ENCODE data around the gene DUSP15.

DUSP15 gene

GRCh38 chr20:31859266-31859997 lies 10.9 kb downstream of the DUSP15 start:
- no peak for DNase-seq

DNA sequence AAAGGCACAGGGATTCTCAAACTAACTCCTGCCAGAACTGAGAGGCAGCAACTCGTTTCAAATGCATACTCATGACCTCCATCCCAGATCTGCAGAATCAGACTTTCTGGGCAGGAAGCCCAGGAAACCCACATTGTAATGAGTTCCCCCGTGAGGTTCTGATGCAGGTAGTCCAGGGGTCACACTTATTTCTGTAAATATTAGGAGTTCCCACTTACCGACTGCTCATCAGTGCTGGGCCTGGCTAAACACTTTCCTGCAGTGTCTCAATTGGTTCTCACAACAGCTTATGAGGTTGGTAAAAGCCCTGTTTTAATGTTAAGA lies 11.6 kb downstream of the DUSP15 start:
- DNase-seq = no peak

DNA sequence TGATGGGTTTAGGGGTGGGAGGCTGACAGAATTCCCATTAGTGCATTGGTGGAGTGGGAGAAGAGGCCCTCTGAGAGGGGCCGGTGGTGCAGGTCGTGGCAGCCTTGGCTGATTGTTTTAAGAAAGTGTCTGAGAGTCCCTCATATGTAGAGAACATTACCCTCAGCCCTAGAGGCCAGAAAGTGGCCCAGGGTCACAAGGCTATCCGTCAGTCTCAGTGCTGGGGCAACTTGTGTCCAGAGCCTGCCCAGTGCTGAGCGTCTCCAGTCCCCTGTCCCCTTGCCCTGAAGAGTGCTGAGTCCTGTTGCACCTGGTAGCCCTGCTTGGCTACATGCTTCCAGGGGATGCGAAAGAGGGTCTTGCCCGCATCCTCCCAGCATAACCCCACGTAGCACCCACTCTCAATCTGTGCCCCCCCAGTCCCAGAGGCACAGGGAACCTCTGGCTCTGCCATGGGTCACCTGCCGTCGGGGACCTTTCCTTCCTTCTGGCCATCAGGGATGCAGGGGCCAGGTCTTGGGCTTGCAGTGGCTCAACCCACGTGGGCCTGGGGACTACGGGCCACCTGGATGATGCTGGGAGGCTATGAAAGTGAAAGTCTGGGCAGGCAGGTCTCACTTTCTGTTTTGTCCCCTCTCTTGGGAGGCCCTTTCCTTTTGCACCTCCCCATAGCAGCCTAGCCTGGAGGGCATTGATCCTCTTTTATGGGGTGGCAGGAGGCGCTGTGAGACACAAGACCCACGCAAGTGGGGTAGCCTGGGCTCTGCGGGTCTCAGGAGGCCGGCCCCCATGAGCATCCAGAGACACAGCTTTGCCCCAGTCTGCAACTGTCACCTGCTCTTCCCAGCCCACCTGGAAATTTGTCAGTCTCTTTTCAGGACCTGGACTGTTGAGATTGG lies 12.2 kb downstream of the DUSP15 start:
- DNase-seq = no peak

GRCh38 chr20:31856516-31856915 lies 13.8 kb downstream of the DUSP15 start:
- no peak for DNase-seq

- no peak for DNase-seq
These were observed 16.8 kb downstream of the DUSP15 start for GRCh38 chr20:31853481-31853880.

GRCh38 chr20:31851240-31851955 lies 18.9 kb downstream of the DUSP15 start:
- no peak for DNase-seq

DNA sequence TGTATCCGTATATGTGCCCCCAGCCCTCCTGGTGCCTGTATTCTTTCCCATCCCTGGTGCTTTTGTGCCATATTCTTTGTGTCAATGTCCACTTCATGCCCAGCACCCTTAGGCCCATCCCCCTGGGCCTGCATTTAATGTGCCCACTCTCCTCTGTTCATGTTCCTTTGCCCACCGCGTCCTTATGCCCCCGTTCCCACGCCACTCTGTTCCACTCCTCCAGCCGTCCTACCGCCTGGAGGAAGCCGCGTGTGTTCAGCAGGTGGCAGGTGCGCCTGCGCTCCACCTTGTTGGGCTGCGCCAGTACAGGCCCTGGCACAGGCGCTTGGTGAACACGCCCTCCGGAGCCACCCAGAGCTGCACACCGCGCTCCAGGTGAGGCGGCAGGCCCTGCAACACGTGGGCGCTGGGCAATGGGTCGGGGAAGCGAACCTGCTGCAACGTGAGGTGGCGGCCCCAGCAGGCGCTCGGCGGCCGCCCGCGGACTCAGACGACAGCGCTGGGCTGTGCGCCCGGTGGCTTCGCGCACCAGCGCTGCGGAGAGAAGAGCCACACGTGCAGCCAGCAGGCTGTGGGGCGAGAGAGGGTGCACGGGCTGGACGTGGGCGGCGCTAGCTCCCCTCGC lies 20.9 kb downstream of the DUSP15 start:
- no peak for DNase-seq

DNA sequence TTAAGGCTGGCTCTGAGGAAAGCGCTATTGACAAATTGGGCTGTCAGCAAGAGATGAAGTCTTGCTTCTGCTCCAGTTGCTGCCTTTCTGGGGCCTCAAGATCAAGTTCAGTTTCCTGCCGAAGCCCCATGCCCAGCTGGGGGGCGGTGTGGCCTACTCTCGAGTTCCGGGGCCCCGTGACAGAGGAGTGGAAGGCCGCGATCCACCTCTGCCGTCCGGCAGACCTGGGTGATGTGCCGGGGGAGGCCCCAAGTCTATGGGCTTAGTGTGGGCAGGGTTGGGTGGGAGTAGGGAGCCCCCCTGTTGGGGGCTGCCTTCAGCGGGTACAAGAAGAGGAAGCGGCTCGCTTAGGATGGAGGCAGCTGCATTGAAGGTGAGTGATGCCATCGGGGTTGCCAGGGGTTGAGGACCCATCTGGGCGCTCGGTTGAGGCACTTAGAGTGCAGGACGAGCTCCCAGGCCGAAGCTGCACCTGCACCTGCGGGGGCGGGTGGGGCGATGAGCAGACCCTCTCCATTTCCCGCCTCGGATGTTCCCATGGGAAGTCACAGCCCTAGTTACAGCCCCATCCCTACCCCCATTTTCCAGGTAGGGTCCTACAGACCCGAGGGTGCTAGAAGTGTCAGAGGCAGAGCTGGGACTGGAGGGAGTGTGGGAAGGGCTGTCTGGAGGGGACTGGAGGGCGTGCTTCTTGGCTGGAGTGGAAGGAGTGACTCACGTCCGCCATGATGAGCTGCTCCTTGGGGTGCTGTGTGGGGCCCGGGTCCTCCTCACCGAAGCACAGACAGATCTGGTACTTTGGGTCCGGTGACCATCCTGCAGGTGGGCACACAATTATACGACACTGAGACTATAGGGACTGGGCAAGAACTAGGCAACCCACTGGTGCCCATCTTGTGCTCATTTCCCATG lies 22.0 kb downstream of the DUSP15 start:
- DNase-seq = no peak

GRCh38 chr20:31846793-31847138 lies 23.6 kb downstream of the DUSP15 start:
- DNase-seq = no peak

GRCh38 chr20:31845300-31845863 lies 24.9 kb downstream of the DUSP15 start, which contains the start of gene FOXS1:
FOXS1 (minus strand) TSS chr20:31845604; CDS start chr20:31845542, 62 bp downstream.
- peak; percentile 25 for DNase-seq

- DNase-seq = no peak
These were observed 25.5 kb downstream of the DUSP15 start for GRCh38 chr20:31844737-31845299.

DNA sequence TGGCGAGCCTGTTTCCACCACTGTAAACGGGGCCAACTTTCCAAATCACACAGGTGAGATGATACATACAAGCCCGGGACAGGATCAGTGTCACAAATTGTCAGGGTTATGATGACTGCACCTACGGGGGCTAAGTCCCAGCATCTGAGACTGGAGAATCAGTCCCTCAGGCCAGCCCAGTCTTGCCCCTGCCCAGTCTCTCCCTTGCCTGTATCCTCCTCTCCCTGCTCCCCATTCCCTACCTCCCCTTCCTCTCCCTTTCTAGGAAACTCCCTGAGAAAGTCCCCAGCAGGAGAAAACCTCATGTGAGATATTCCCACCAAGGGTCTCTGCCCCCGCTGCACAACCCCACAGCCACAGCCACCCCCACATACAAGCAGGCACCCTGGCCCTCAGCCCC lies 26.4 kb downstream of the DUSP15 start:
- no peak for DNase-seq

- no peak for DNase-seq
These were observed 27.0 kb downstream of the DUSP15 start for GRCh38 chr20:31843288-31843687.

DNA sequence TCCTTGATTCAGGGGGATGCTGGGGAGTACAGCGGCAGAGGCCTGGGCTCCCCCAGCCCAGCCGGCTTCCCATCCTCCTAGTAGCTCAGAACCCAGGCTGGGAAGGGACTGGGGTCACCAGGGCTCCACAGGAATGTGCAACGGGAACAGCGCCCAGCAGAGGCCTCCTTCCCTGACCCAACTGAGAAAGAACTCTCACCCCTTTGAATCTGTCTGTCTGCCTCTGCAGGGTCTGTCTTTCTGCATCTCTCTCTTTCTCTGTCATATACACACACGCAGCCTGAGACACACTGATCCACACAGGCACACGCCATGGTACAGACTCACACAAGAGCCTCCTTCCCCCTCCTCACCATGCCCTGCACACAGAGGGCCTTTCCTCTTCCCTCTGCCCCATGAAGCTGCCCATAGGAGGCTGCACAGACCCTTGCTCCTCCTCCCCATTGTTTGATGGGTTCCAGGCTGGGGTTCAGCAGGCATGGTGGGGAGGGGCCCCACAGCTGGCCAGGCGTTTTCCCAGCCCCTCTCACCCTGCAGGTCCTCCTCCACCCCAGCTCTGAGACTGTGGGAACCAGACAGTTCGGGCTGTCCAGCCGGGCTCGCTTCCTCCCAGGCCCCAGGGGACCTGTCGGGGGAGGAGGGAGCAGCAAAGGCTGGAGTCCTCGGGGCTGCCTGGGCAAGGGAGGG lies 27.7 kb downstream of the DUSP15 start:
- DNase-seq = peak; percentile 79

- DNase-seq = peak; percentile 90
These were observed 28.4 kb downstream of the DUSP15 start for GRCh38 chr20:31841928-31842327.

- no peak for DNase-seq
These were observed 29.2 kb downstream of the DUSP15 start for GRCh38 chr20:31840906-31841816.

DNA sequence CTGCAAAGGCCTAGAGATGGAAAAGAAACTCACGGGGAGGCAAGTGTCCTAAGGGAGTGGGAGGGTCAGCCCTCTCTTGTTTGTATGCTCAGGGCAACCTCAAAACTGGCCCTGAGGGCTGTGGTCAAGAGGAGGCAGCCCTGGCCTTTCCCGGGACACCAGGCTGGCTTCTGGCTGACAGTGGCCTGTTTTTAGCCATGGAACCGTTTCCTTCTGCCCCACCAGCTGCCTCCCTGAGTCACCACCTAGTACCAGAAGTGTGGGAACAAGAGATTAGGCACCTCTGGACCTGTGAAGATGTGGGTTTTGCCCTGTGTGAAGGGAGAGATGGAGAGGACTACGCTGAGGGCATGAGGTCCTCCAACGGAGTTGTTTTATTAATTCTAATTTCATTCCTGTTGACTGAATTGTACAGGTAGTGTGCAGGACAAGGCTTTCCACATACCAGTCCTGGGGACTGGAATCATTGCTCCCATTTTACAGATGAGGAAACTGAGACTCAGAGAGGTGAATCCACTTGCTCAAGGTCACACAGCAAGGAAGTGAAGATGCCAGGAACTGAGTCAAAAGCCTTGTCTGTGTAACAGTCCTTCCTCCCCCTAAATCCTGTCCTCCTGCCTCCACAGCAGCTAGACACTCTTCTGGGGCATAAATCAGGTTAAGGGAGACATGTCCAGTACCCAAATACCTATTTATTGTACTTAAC lies 30.4 kb downstream of the DUSP15 start:
- no peak for DNase-seq

- peak; percentile 84 for DNase-seq
These were observed 31.6 kb downstream of the DUSP15 start for GRCh38 chr20:31838646-31839292.
